ENCODE results near the gene HPSE2. TPM values are rescaled to one million over a fixed set of nuclear protein-coding genes. Genes with fewer than 3 reads are reported as not detected.

HPSE2 gene
- polyA plus RNA-seq, 1 experiment, result not detected

DNA sequence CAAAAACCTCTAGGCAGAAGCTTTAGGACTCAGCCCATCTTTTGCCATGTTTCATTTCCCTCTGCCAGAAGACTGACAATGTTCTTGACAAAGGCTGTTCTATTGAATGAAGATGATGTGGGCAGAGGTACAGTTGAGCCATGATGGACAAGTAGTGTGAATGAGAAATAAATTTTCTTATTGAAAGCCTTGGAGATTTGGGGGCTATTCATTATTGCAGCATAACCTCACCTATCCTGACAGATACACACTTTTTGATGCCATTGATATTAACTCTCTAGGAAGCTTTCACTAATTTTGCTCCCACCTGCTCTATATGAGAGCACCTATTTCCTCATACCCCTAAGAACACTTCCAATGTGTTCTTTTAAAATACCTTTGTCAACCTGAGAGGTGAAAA is 752.0 kb downstream of the HPSE2 start:
- Histone ChIP-seq H3K36me3 (ENCODE audit: control insufficient read depth, insufficient read depth, low read length) (no peaks in the 10 kb centered on the region), H3K27me3 (ENCODE audit: control insufficient read depth, insufficient read depth, low read length) (no peaks in the 10 kb centered on the region), H3K4me3 (ENCODE audit: low read depth, low read length) (no peak overlapping the region)
- no peak for DNase-seq (ENCODE audit: low read depth)
- ChIA-PET POLR2A (no interaction called here), CTCF (no interaction called here)
- TF ChIP-seq, protein P1, sequence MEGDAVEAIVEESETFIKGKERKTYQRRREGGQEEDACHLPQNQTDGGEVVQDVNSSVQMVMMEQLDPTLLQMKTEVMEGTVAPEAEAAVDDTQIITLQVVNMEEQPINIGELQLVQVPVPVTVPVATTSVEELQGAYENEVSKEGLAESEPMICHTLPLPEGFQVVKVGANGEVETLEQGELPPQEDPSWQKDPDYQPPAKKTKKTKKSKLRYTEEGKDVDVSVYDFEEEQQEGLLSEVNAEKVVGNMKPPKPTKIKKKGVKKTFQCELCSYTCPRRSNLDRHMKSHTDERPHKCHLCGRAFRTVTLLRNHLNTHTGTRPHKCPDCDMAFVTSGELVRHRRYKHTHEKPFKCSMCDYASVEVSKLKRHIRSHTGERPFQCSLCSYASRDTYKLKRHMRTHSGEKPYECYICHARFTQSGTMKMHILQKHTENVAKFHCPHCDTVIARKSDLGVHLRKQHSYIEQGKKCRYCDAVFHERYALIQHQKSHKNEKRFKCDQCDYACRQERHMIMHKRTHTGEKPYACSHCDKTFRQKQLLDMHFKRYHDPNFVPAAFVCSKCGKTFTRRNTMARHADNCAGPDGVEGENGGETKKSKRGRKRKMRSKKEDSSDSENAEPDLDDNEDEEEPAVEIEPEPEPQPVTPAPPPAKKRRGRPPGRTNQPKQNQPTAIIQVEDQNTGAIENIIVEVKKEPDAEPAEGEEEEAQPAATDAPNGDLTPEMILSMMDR (IDR thresholded peaks at IDR 0.05; ENCODE audit: insufficient read depth, low read depth, low read length), result no peak

DNA sequence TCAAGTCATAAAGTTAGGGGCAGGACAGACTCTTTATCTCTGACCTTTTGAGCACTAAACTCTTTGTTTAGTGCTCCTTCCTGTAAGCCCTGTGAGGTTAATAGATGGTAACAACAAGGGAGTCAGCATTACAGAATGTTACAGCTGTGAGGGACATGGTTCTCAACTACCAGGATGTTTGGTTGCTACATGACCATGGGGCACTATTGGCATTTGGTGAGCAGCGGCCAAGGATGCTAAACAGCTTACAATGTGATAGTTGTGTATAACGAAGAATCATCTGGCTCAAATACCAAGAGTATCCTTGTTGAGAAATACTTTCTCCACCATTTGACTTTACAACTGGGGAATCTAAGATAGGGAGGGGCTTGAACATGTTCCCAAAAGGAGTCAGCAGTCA is 753.6 kb downstream of the HPSE2 start:
- TF ChIP-seq, protein P1 (IDR thresholded peaks at IDR 0.05; ENCODE audit: insufficient read depth, low read depth, low read length), result no peak
- H3K36me3 ChIP-seq (ENCODE audit: control insufficient read depth, insufficient read depth, low read length), result no peaks in the 10 kb centered on the region
- no peaks in the 10 kb centered on the region for H3K27me3 ChIP-seq (ENCODE audit: control insufficient read depth, insufficient read depth, low read length)
- ChIA-PET CTCF (interaction anchor here (1.2 to 1.7 kb wide), 2 partner anchors 14 to 16 kb away, joined by 3 to 5 read pairs; no protein-coding TSS in a partner anchor), POLR2A (no interaction called here)
- no peak overlapping the region for H3K4me3 ChIP-seq (ENCODE audit: low read depth, low read length)
- no peak for DNase-seq (ENCODE audit: low read depth)

DNA sequence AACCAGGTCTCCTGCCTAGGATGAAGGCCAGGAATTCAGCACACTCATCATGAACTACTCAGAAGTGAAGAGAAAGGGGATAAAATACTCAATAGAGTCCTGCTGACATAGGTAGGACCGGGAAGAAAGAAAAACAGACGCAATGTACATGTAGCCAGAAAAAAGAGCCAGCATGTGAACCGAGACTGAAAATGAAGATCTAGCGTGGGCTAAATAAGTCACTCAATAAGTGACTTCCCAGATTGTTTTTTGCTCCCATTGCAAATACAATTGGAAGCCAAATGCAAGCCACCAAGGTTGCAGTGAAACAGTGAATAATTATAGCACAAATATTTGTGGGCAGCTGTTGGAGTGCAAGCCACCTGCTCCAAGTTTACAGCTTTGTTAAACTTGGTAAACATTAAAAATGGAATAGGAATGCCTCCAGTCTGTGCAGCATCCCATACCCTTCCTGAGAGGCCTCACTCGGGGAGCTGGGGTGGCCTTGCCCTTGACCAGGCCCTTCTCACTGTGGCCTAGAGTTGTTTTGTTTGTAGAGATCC is 754.2 kb downstream of the HPSE2 start:
- TF ChIP-seq, protein P1 (IDR thresholded peaks at IDR 0.05; ENCODE audit: insufficient read depth, low read depth, low read length), result no peak
- CTCF ChIA-PET, result interaction anchor here (0.6 to 1.7 kb wide), 3 partner anchors 14 to 23 kb away, joined by 3 to 5 read pairs (median 3); no protein-coding TSS in a partner anchor

DNA sequence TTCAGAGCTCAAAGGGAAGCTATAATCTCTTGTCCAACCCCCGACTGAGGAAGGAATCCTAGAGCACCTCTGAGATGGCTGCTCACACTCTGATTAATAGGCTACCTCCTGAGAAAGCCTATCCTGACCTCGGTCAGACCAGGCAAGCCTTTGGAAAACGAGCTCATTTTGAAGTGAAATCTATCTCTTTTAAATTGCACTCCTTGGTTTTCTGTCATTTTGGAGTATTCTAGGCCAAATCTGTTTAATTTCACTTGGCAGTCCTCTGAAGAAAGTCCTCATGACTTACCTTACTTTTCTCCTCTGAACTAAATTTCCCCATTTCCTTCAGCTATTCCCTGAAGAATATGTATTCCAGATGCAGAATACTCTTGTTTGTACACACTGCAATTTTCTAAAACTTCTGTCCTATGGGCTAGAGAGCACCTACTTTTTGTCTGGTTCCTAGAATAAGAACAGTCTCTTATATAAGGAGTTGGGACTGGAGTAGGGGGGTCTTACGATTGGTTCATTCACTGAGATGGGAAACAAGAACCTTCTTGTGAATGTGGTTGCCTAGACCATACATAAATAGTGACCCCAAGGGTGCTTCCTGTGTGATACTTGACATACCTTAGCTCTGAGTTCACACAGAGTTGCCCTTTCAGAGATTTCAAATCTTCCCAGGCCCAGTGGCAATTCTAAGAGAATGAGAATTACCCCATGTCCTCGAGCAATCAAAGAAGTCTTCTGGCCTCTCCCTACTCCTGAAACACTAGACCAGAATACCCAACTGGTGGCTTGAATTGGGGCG is 757.0 kb downstream of the HPSE2 start:
- H3K4me3 ChIP-seq (ENCODE audit: low read depth, low read length), result no peak overlapping the region
- H3K36me3 ChIP-seq (ENCODE audit: control insufficient read depth, insufficient read depth, low read length), result no peaks in the 10 kb centered on the region
- TF ChIP-seq, protein P1 (IDR thresholded peaks at IDR 0.05; ENCODE audit: insufficient read depth, low read depth, low read length), result no peak
- no peak for DNase-seq (ENCODE audit: low read depth)
- H3K27me3 ChIP-seq (ENCODE audit: control insufficient read depth, insufficient read depth, low read length), result no peaks in the 10 kb centered on the region
- POLR2A ChIA-PET, result no interaction called here
- CTCF ChIA-PET, result interaction anchor here (0.7 to 2.6 kb wide), 5 partner anchors 10 to 185 kb away, joined by 3 to 19 read pairs (median 3); no protein-coding TSS in a partner anchor

More for the DNA sequence above, 754.2 kb downstream of the HPSE2 start:
- no peak overlapping the region for H3K4me3 ChIP-seq (ENCODE audit: low read depth, low read length)
- POLR2A ChIA-PET, result no interaction called here
- H3K27me3 ChIP-seq (ENCODE audit: control insufficient read depth, insufficient read depth, low read length), result no peaks in the 10 kb centered on the region
- peak; percentile 25 for DNase-seq (ENCODE audit: low read depth)
- no peaks in the 10 kb centered on the region for H3K36me3 ChIP-seq (ENCODE audit: control insufficient read depth, insufficient read depth, low read length)

DNA sequence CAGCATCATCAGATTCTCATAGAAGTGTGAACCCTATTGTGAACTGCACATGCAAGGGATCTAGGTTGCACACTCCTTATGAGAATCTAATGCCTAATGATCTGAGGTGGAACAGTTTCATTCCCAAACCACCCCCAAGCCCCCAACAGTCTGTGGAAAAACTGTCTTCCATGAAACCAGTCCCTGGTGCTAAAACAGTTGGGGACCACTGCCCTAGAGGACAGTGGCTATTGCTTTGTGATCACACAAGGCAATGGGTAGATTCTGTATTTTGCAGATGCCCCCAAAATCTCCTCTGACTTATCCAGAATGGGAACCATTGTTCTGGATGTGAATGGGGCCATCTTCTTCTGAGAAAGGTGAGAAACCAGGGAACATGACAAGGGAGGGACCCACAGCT is 757.8 kb downstream of the HPSE2 start:
- H3K36me3 ChIP-seq (ENCODE audit: control insufficient read depth, insufficient read depth, low read length), result no peaks in the 10 kb centered on the region
- ChIA-PET POLR2A (no interaction called here), CTCF (interaction anchor here (0.6 to 0.8 kb wide), 2 partner anchors 11 to 936 kb away, joined by 3 read pairs; no protein-coding TSS in a partner anchor)
- TF ChIP-seq, protein P1 (IDR thresholded peaks at IDR 0.05; ENCODE audit: insufficient read depth, low read depth, low read length), result no peak
- H3K27me3 ChIP-seq (ENCODE audit: control insufficient read depth, insufficient read depth, low read length), result no peaks in the 10 kb centered on the region
- no peak overlapping the region for H3K4me3 ChIP-seq (ENCODE audit: low read depth, low read length)
- DNase-seq (ENCODE audit: low read depth), result no peak

Measured in BJ (cell line).